BJ (cell line): Measurements from ENCODE around the gene SUMF1. TPM values are rescaled to one million over a fixed set of nuclear protein-coding genes. Genes with fewer than 3 reads are reported as not detected.

Source experiments
- CTCF ChIA-PET: fragments of 350-600 bp; formaldehyde crosslinking; extraction: SDS; loops from one replicate; lab custom pipeline; 2021; ENCODE audit warnings: antibody characterized with exemption, inconsistent platforms; lab: Yijun Ruan, JAX
- POLR2A ChIA-PET: fragments of 300-600 bp; sonication (Branson Sonifier 250); formaldehyde crosslinking; extraction: SDS; loops from one replicate; lab custom pipeline; 2021; ENCODE audit warnings: antibody characterized with exemption; lab: Charles Lee
- DNase-seq: peaks from one replicate; pipeline ENCODE4 v3.0.0-alpha.2; 2011; ENCODE audit warnings: low read depth
- H3K27me3 ChIP-seq: 2 replicates; pipeline ENCODE4 v1.6.0; 2011; ENCODE audit warnings: low read length; ENCODE audit not compliant: control insufficient read depth, insufficient read depth
- H3K36me3 ChIP-seq: 2 replicates; pipeline ENCODE4 v1.5.1; 2011; ENCODE audit warnings: low read length; ENCODE audit not compliant: control insufficient read depth, insufficient read depth
- H3K4me3 ChIP-seq: 2 replicates; pipeline ENCODE4 v1.5.1; 2011; ENCODE audit warnings: low read depth, mild to moderate bottlenecking, control low read depth, low read length
- polyA plus RNA-seq: library from polyadenylated mRNA; depleted of rRNA; stranded (reverse); fragments of >200 nt; gene quantifications from 2 replicates; pipeline ENCODE4 v1.2.3, GENCODE V29; 2011
- TF ChIP-seq, protein P1 (sequence below): IDR thresholded peaks from 2 replicates; pipeline ENCODE4 v1.5.1; 2011; ENCODE audit warnings: low read depth, mild to moderate bottlenecking, control low read depth, inconsistent platforms, low read length, moderate library complexity; ENCODE audit not compliant: insufficient read depth

The SUMF1 gene
- polyA plus RNA-seq, 1 experiment = 57.6 TPM

DNA sequence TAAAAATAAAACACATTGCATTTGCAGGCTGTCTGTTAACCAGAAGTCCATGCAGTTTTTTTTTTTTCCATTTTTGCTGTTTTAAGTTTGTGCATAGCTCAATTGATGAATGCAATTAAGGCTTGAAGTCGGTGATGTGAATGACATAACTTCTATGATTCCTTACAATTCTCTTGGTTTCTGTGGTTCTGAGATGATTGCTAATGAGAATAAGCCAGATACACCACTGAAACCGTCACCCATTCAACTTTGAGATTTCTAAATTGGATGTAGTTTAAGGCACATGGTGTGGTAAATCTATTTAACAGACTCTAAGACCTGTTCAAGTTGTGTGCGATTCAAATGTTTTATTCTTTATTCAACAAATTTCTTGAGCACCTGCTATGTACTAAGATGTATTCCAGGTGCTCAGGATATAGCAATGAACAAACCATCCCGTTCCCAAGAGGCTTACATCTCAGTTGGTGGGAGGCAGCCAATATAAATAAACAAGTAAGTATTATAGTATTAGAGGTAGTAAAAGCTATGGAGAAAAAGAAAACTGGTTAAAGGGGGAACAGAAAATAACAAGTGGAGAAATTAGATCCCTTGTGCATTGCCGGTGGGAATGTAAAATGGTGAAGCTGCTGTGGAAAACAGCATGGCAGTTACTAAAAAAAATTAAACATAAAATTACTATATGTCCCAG lies 30.1 kb upstream of the SUMF1 start:
- DNase-seq = no peak
- H3K36me3 ChIP-seq = no peaks in the 10 kb centered on the region
- POLR2A ChIA-PET = no interaction called here
- TF ChIP-seq, protein P1, sequence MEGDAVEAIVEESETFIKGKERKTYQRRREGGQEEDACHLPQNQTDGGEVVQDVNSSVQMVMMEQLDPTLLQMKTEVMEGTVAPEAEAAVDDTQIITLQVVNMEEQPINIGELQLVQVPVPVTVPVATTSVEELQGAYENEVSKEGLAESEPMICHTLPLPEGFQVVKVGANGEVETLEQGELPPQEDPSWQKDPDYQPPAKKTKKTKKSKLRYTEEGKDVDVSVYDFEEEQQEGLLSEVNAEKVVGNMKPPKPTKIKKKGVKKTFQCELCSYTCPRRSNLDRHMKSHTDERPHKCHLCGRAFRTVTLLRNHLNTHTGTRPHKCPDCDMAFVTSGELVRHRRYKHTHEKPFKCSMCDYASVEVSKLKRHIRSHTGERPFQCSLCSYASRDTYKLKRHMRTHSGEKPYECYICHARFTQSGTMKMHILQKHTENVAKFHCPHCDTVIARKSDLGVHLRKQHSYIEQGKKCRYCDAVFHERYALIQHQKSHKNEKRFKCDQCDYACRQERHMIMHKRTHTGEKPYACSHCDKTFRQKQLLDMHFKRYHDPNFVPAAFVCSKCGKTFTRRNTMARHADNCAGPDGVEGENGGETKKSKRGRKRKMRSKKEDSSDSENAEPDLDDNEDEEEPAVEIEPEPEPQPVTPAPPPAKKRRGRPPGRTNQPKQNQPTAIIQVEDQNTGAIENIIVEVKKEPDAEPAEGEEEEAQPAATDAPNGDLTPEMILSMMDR = no peak
- CTCF ChIA-PET = no interaction called here
- no peak overlapping the region for H3K4me3 ChIP-seq
- no peaks in the 10 kb centered on the region for H3K27me3 ChIP-seq

DNA sequence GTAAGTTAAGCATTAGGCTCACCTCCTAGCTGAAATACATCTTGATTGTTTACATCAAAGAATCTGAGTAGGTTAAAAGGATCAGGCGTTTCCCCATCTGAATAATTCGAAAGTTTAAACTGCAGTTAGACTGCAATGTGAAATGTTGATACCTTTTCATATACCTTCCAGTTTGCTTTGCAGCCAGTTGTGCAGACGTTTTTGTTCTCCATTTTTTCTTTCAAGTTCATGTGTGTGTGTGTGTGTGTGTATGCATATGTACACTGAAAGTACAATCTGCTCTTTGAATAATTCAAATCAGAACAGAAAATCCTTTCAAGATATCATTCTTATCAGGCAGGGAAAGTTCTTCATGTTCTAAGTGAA lies 29.0 kb upstream of the SUMF1 start:
- DNase-seq = no peak
- Histone ChIP-seq H3K36me3 (no peaks in the 10 kb centered on the region), H3K4me3 (no peak overlapping the region), H3K27me3 (peaks cover 1% of the 10 kb centered on the region; the same call in 1 of the 2 replicates)
- CTCF ChIA-PET = interaction anchor here (0.5 to 1.1 kb wide), 2 partner anchors 10 to 15 kb away, joined by 4 to 8 read pairs; no protein-coding TSS in a partner anchor
- TF ChIP-seq, protein P1 = no peak
- POLR2A ChIA-PET = no interaction called here

DNA sequence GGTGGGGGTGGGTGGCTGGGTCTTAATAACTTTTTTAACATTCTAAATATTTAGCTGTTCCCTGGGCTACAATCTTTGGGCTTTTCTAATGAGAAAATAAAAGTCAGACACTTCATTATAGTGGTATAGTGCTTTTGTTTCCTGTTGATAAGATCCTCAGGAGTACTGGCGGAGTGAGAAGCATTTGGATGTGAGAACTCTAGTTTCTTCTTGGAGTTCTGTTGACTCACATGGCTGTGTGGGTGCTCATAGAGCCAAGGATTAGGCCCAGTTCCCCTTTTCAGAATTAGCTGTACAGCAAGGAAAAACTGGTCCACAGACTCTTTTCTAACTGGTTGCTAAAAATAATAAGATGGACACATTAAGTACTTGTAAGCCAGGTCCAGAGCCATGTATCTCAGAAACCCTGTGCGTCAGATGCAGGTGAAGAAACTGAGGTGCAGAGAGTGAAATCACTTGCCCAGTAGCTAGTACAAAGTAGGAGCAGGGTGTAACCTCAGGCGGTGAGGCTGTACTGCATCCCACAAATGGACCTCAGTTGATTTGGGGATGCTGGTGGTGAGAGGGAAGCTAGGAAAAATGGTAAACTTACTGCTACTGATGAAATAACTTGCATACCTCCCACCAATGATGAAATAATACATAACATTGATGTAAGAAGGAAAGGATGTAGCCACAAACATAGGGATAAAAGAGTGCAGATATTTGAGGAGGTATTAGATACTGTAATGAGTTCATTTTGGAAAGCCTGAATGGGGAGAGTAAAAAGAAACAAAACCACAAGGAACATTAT lies 28.4 kb upstream of the SUMF1 start:
- ChIA-PET POLR2A (no interaction called here), CTCF (interaction anchor here (1.1 kb wide), 1 partner anchor 16 kb away, joined by 8 read pairs; no protein-coding TSS in a partner anchor)
- Histone ChIP-seq H3K27me3 (peaks cover 1% of the 10 kb centered on the region; the same call in 1 of the 2 replicates), H3K36me3 (no peaks in the 10 kb centered on the region), H3K4me3 (no peak overlapping the region)
- no peak for DNase-seq
- TF ChIP-seq, protein P1 = no peak

DNA sequence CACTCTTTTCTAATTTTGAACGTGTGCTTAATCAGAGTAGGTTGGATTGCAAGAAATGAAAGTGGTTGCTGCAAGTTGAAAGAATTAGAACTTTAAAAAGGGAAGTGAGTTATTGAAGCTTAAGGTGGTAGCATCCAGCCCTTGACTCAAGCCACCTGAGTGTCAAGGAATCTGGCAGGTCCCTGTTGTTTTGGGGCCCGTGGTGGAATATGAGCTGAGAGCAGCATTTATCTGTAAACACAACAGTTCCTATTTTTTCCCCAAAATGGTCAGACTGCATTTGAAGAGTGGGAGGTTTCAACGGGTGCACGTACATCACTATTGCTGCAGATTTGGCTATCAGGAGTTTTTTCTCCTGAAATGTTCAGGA lies 27.8 kb upstream of the SUMF1 start:
- TF ChIP-seq, protein P1 = no peak
- Histone ChIP-seq H3K27me3 (peaks cover 1% of the 10 kb centered on the region; the same call in 1 of the 2 replicates), H3K36me3 (no peaks in the 10 kb centered on the region), H3K4me3 (no peak overlapping the region)
- CTCF ChIA-PET = interaction anchor here (1.1 kb wide), 1 partner anchor 16 kb away, joined by 8 read pairs; no protein-coding TSS in a partner anchor
- DNase-seq = no peak
- POLR2A ChIA-PET = no interaction called here
